Liver (tissue), 3 donors: Measurements from ENCODE around the gene LRRTM4.

Experiments used
- GABPA ChIP-seq, 2 donors: IDR thresholded peaks in 1 of 2; conservative IDR thresholded peaks in 1 of 2; 2 replicates each; pipeline ENCODE4 v1.6.1; 2016; ENCODE audit warnings: antibody characterized with exemption in 2 of 2, mild to moderate bottlenecking in 1 of 2, moderate library complexity in 1 of 2
- HNF4A ChIP-seq, 2 donors: conservative IDR thresholded peaks; 2 replicates each; pipeline ENCODE4 v1.6.1; 2016; ENCODE audit warnings: antibody characterized with exemption in 2 of 2, mild to moderate bottlenecking in 2 of 2
- RXRA ChIP-seq, 2 donors: IDR thresholded peaks; 2 replicates each; pipeline ENCODE4 v1.6.1; 2017 to 2018; ENCODE audit warnings: antibody characterized with exemption in 2 of 2, mild to moderate bottlenecking in 1 of 2
- TF ChIP-seq, protein P1 (sequence below): fragments of 150-350 bp; IDR thresholded peaks from 2 replicates; pipeline ENCODE4 v1.5.1; 2017; ENCODE audit warnings: improper control_type of control experiment, low read depth, low read length; ENCODE audit not compliant: missing input control
- TF ChIP-seq, protein P2 (sequence below): IDR thresholded peaks from 2 replicates; pipeline ENCODE4 v1.6.1; 2016; ENCODE audit warnings: antibody characterized with exemption, mild to moderate bottlenecking
- TF ChIP-seq, protein P3 (sequence below): IDR thresholded peaks from 2 replicates; pipeline ENCODE4 v1.6.1; 2016; ENCODE audit warnings: antibody characterized with exemption
- donor health status: healthy.
- donor health status: healthy.

DNA sequence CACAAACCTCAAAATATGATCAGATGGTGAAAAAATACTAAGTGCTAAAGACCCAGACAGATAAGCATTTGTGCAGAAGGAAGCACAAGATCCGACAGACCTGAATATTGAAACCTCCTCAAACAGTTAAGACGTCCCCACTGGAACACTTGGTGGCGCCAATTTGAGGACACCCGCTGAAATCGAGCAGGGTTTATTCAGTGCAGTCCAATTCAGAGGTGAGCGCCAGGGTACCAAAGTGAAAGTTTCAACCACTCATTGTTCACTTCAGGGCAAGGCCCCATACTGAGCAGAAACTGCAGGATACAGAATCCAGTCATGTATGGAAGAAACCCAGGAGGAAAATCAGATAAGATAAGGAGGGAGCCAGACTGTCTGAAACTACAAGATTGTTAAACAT, 417.6 kb downstream of the LRRTM4 start:
- TF ChIP-seq, protein P1, sequence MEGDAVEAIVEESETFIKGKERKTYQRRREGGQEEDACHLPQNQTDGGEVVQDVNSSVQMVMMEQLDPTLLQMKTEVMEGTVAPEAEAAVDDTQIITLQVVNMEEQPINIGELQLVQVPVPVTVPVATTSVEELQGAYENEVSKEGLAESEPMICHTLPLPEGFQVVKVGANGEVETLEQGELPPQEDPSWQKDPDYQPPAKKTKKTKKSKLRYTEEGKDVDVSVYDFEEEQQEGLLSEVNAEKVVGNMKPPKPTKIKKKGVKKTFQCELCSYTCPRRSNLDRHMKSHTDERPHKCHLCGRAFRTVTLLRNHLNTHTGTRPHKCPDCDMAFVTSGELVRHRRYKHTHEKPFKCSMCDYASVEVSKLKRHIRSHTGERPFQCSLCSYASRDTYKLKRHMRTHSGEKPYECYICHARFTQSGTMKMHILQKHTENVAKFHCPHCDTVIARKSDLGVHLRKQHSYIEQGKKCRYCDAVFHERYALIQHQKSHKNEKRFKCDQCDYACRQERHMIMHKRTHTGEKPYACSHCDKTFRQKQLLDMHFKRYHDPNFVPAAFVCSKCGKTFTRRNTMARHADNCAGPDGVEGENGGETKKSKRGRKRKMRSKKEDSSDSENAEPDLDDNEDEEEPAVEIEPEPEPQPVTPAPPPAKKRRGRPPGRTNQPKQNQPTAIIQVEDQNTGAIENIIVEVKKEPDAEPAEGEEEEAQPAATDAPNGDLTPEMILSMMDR: no peak
- no peak for TF ChIP-seq HNF4A (conservative IDR thresholded peaks at IDR 0.05)
- TF ChIP-seq, protein P2, sequence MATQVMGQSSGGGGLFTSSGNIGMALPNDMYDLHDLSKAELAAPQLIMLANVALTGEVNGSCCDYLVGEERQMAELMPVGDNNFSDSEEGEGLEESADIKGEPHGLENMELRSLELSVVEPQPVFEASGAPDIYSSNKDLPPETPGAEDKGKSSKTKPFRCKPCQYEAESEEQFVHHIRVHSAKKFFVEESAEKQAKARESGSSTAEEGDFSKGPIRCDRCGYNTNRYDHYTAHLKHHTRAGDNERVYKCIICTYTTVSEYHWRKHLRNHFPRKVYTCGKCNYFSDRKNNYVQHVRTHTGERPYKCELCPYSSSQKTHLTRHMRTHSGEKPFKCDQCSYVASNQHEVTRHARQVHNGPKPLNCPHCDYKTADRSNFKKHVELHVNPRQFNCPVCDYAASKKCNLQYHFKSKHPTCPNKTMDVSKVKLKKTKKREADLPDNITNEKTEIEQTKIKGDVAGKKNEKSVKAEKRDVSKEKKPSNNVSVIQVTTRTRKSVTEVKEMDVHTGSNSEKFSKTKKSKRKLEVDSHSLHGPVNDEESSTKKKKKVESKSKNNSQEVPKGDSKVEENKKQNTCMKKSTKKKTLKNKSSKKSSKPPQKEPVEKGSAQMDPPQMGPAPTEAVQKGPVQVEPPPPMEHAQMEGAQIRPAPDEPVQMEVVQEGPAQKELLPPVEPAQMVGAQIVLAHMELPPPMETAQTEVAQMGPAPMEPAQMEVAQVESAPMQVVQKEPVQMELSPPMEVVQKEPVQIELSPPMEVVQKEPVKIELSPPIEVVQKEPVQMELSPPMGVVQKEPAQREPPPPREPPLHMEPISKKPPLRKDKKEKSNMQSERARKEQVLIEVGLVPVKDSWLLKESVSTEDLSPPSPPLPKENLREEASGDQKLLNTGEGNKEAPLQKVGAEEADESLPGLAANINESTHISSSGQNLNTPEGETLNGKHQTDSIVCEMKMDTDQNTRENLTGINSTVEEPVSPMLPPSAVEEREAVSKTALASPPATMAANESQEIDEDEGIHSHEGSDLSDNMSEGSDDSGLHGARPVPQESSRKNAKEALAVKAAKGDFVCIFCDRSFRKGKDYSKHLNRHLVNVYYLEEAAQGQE: no peak
- TF ChIP-seq, protein P3, sequence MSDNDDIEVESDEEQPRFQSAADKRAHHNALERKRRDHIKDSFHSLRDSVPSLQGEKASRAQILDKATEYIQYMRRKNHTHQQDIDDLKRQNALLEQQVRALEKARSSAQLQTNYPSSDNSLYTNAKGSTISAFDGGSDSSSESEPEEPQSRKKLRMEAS: no peak
- TF ChIP-seq GABPA (IDR thresholded peaks at IDR 0.05 in 1 of 2, conservative IDR thresholded peaks at IDR 0.05 in 1 of 2): no peak
- TF ChIP-seq RXRA (IDR thresholded peaks at IDR 0.05): no peak
